K562 (cell line): Measurements from ENCODE around the gene GEMIN4.

Experiments used
- MTF1 ChIP-seq: fragments of 250-450 bp; sonication (Bioruptor Pico); IDR thresholded peaks from 2 replicates; pipeline ENCODE4 v1.9.0; 2021; ENCODE audit warnings: moderate library complexity, mild to moderate bottlenecking, inconsistent platforms, borderline replicate concordance
- NR2C1 ChIP-seq, 2 experiments: fragments of 450-650 bp; IDR thresholded peaks; 2 replicates each; pipeline ENCODE4 v1.6.1; 2017; ENCODE audit warnings: mild to moderate bottlenecking in 2 of 2, antibody characterized with exemption in 1 of 2, inconsistent platforms in 1 of 2, missing compliant biosample characterization in 1 of 2, missing genetic modification characterization in 1 of 2
- RFX5 ChIP-seq: IDR thresholded peaks from 2 replicates; pipeline ENCODE4 v1.6.1; 2011; ENCODE audit warnings: low read depth, mild to moderate bottlenecking, improper control_type of control experiment, low read length

- no peak for TF ChIP-seq MTF1 (CRISPR knock-in tag)
- TF ChIP-seq RFX5: no peak
- 0 out of 2 replicates have a peak, but pooled peaks have one; percentile 44 for TF ChIP-seq NR2C1 (IDR thresholded peaks at IDR 0.05)
- TF ChIP-seq NR2C1 (tag; IDR thresholded peaks at IDR 0.05): peak; percentile 47
Measured at GRCh38 chr17:781805-782731, 30.0 kb upstream of the GEMIN4 start, which contains the start of the genes GLOD4 and MRM3.
